Ishikawa (cell line): ENCODE results near the gene OR52E5.

ENCODE experiments used
- CEBPB ChIP-seq: IDR thresholded peaks from 2 replicates; pipeline ENCODE4 v1.6.1; 2012
- MAX ChIP-seq: IDR thresholded peaks from 2 replicates; pipeline ENCODE4 v1.6.1; 2012
- NFIC ChIP-seq: IDR thresholded peaks from 2 replicates; pipeline ENCODE4 v1.6.1; 2012
- TAF1 ChIP-seq: IDR thresholded peaks from 2 replicates; pipeline ENCODE4 v1.6.1; 2012; ENCODE audit warnings: low read depth, mild to moderate bottlenecking

GRCh38 chr11:5910540-5910939, 17.5 kb downstream of the OR52E5 start:
- no peak for TF ChIP-seq TAF1
- TF ChIP-seq CEBPB, result no peak
- no peak for TF ChIP-seq MAX
- TF ChIP-seq NFIC, result no peak
